K562 (cell line): ENCODE data around the gene VPS35. TPM values are rescaled to one million over a fixed set of nuclear protein-coding genes. Genes with fewer than 3 reads are reported as not detected.

Experiments used
- FOXK2 ChIP-seq, 2 experiments: fragments of 450-650 bp; IDR thresholded peaks in 1 of 2; conservative IDR thresholded peaks in 1 of 2; 2 replicates each; pipeline ENCODE4 v1.6.1; 2016; ENCODE audit warnings: low read depth in 2 of 2, mild to moderate bottlenecking in 1 of 2
- L3MBTL2 ChIP-seq: fragments of 450-650 bp; IDR thresholded peaks from 2 replicates; pipeline ENCODE4 v1.6.1; 2016; ENCODE audit warnings: mild to moderate bottlenecking, moderate library complexity
- MEIS2 ChIP-seq: fragments of 450-650 bp; IDR thresholded peaks from 2 replicates; pipeline ENCODE4 v1.6.1; 2014; ENCODE audit warnings: mild to moderate bottlenecking; ENCODE audit not compliant: partially characterized antibody
- PKNOX1 ChIP-seq: fragments of 450-650 bp; IDR thresholded peaks from 2 replicates; pipeline ENCODE4 v1.6.1; 2016
- PREB ChIP-seq: sonication (generic); formaldehyde crosslinking; IDR thresholded peaks from 2 replicates; pipeline ENCODE4 v1.8.1; 2023; ENCODE audit warnings: mild to moderate bottlenecking, missing genetic modification reagents
- SAFB ChIP-seq: fragments of 200-400 bp; formaldehyde crosslinking; IDR thresholded peaks from 2 replicates; pipeline ENCODE4 v1.6.1; 2017; ENCODE audit warnings: low read depth, low read length, borderline replicate concordance
- ZFX ChIP-seq: sonication (generic); formaldehyde crosslinking; IDR thresholded peaks from 2 replicates; pipeline ENCODE4 v1.8.0; 2022; ENCODE audit warnings: mild to moderate bottlenecking, missing genetic modification reagents, moderate library complexity
- ZNF239 ChIP-seq: fragments of 250-450 bp; sonication (Bioruptor Pico); IDR thresholded peaks from 2 replicates; pipeline ENCODE4 v1.4.0; 2020; ENCODE audit warnings: mild to moderate bottlenecking
- polyA plus RNA-seq, 8 experiments: library from polyadenylated mRNA; depleted of rRNA in 4 of 8; stranded (reverse) in 5 of 8; unstranded in 3 of 8; fragments of >200 nt; fragmentation: Nextera tagmentation in 2 of 8; fragmentation: Illumina TruSeq in 1 of 8; extraction: Ambion mirVana in 2 of 8; extraction: Trizol in 1 of 8; gene quantifications; 2 replicates each; pipeline versions ENCODE4 v1.2.1 to v1.2.3, GENCODE V29; 2011 to 2014; ENCODE audit warnings: inconsistent platforms in 1 of 8, missing spikeins in 1 of 8
- total RNA-seq, 7 experiments: library from RNA; depleted of rRNA in 6 of 7; stranded (reverse); fragments of >200 nt in 6 of 7; fragmentation: Illumina TruSeq in 2 of 7; extraction: Trizol in 2 of 7; gene quantifications; 2 replicates each; pipeline versions ENCODE4 v1.2.1 to v1.2.3, GENCODE V29; 2011 to 2021; ENCODE audit warnings: low replicate concordance in 1 of 7

VPS35 gene
- total and polyA plus RNA-seq, 9 of the 15 experiments (the other 6 are each of a cell fraction or from before 2014, with no cell fraction given): 32.7 to 131 (median 66.2) TPM

GRCh38 chr16:46629331-46630219, 59.4 kb downstream of the VPS35 start (continued):
- peak; percentile 33 for TF ChIP-seq PKNOX1
- TF ChIP-seq L3MBTL2: peak; percentile 36; the same call in 1 of the 2 replicates
- TF ChIP-seq MEIS2: peak; percentile 83
- TF ChIP-seq ZFX (CRISPR knock-in tag): peak; percentile 33; the same call in 1 of the 2 replicates
- no peak for TF ChIP-seq SAFB
- TF ChIP-seq PREB (CRISPR knock-in tag): no peak
- TF ChIP-seq ZNF239 (CRISPR knock-in tag): no peak
- TF ChIP-seq FOXK2 (conservative IDR thresholded peaks at IDR 0.05 in 1 of 2, IDR thresholded peaks at IDR 0.05 in 1 of 2; ENCODE audit: low read depth in 2 of 2): peak; percentile 25 to 34; a peak in 1 of 4 replicates
